Sigmoid colon (tissue), 7 donors: ENCODE measurements around the gene ERCC3. TPM values are rescaled to one million over a fixed set of nuclear protein-coding genes. Genes with fewer than 3 reads are reported as not detected.

ENCODE experiments used
- DNase-seq: peaks from one replicate; pipeline ENCODE4 v3.0.0-alpha.2; 2019
- H3K27ac ChIP-seq, 4 donors: fragments of 200-600 bp; sonication (generic); one replicate each; pipeline ENCODE4 v1.5.1; 2016 to 2019; ENCODE audit warnings: mild to moderate bottlenecking in 1 of 4
- H3K27me3 ChIP-seq, 3 donors: fragments of 200-600 bp; sonication (generic); one replicate each; pipeline ENCODE4 v1.5.1; 2019; ENCODE audit warnings: mild to moderate bottlenecking in 1 of 3
- H3K36me3 ChIP-seq, 4 donors: fragments of 200-600 bp; sonication (generic); one replicate each; pipeline ENCODE4 v1.5.1; 2016 to 2019
- H3K4me1 ChIP-seq, 4 donors: fragments of 200-600 bp; sonication (generic); one replicate each; pipeline ENCODE4 v1.5.1; 2017 to 2019
- H3K4me3 ChIP-seq, 4 donors: fragments of 200-600 bp; sonication (generic); one replicate each; pipeline ENCODE4 v1.5.1; 2017 to 2019; ENCODE audit warnings: mild to moderate bottlenecking in 2 of 4, moderate library complexity in 1 of 4
- H3K9me3 ChIP-seq, 4 donors: fragments of 200-600 bp in 3 of 4; sonication (generic) in 3 of 4; one replicate each; pipeline versions ENCODE4 v1.5.1 to v1.6.1; 2013 to 2019
- CTCF ChIP-seq, 4 experiments: fragments of 450-650 bp in 3 of 4; fragments of 200-600 bp in 1 of 4; IDR thresholded peaks; one replicate each; pipeline ENCODE4 v1.5.1; 2016 to 2019; ENCODE audit warnings: antibody characterized with exemption in 4 of 4, mild to moderate bottlenecking in 3 of 4, moderate library complexity in 2 of 4
- EP300 ChIP-seq, 4 donors: sonication (generic); formaldehyde crosslinking; IDR thresholded peaks; one replicate each; pipeline ENCODE4 v1.6.1; 2017; ENCODE audit warnings: antibody characterized with exemption in 4 of 4
- POLR2A ChIP-seq, 2 donors: fragments of 450-650 bp; IDR thresholded peaks; one replicate each; pipeline ENCODE4 v1.6.1; 2016; ENCODE audit warnings: antibody characterized with exemption in 2 of 2, mild to moderate bottlenecking in 2 of 2, moderate library complexity in 2 of 2
- POLR2AphosphoS5 ChIP-seq, 4 donors: sonication (generic); formaldehyde crosslinking; IDR thresholded peaks; one replicate each; pipeline ENCODE4 v1.6.1; 2017; ENCODE audit warnings: antibody characterized with exemption in 4 of 4
- WGBS, 2 donors: extraction: QIAGEN DNeasy Blood & Tissue Kit; methylation state at CpG; one replicate each; pipeline ENCODE4 v1.1.7; 2013; 5-methylcytosine and 5-hydroxymethylcytosine counted together
- intact Hi-C: fragments of 100-400 bp; cut with DNase I; formaldehyde crosslinking; loops from one replicate; pipeline ENCODE4 v1.15.1; 2023
- polyA plus RNA-seq, 3 donors: library from polyadenylated mRNA; stranded (reverse); fragments of 200-250 nt; gene quantifications; one replicate each; pipeline ENCODE4 v1.2.3, GENCODE V29; 2013
- total RNA-seq, 4 donors: library from RNA; depleted of rRNA; stranded (reverse); fragments of >200 nt; gene quantifications; one replicate each; pipeline ENCODE4 v1.1.0, GENCODE V29; 2016
- donor health status: healthy with polysubstance abuse.
- donor health status: Bipolar disorder and iron deficiency.
- donor health status: healthy.

Gene ERCC3
- total and polyA plus RNA-seq, 7 donors, result 15.6 to 44.8 (median 31.7) TPM

GRCh38 chr2:127277028-127277427 is 16.9 kb downstream of the ERCC3 start:
- TF ChIP-seq CTCF (IDR thresholded peaks at IDR 0.05) (no peak), POLR2A (IDR thresholded peaks at IDR 0.05) (no peak)
- intact Hi-C loops, result no loop called here
- H3K9me3 ChIP-seq, result no peaks in the 10 kb centered on the region
- peaks cover 6 to 98% (median 49%) of the 10 kb centered on the region in 4 donors for H3K36me3 ChIP-seq
- H3K27me3 ChIP-seq, result no peaks in the 10 kb centered on the region
- H3K4me1 ChIP-seq, result no peaks in the 10 kb centered on the region
- WGBS, 2 donors, result 79 to 96% methylated on average over 2 of the region's 2 CpGs
- no peak overlapping the region for H3K27ac ChIP-seq
- DNase-seq, result no peak
- no peak overlapping the region for H3K4me3 ChIP-seq

- no peaks in the 10 kb centered on the region for H3K4me1 ChIP-seq
- no peak for TF ChIP-seq POLR2A (IDR thresholded peaks at IDR 0.05)
- no peak for TF ChIP-seq POLR2AphosphoS5 (IDR thresholded peaks at IDR 0.05)
- no peak for TF ChIP-seq EP300 (IDR thresholded peaks at IDR 0.05)
- no peak for TF ChIP-seq CTCF (IDR thresholded peaks at IDR 0.05)
- H3K36me3 ChIP-seq, result peaks cover 16 to 100% (median 59%) of the 10 kb centered on the region in 4 donors
- no peak overlapping the region for H3K4me3 ChIP-seq
- H3K27me3 ChIP-seq, result no peaks in the 10 kb centered on the region
- no peak for DNase-seq
- H3K27ac ChIP-seq, result no peak overlapping the region
- H3K9me3 ChIP-seq, result no peaks in the 10 kb centered on the region
- WGBS, 2 donors, result 94 to 95% methylated on average over 9 of the region's 9 CpGs
- intact Hi-C loops, result no loop called here
Observed at GRCh38 chr2:127275789-127276188, 18.2 kb downstream of the ERCC3 start.

- H3K27ac ChIP-seq, result no peak overlapping the region
- H3K9me3 ChIP-seq, result no peaks in the 10 kb centered on the region
- H3K36me3 ChIP-seq, result peaks cover 20 to 100% (median 59%) of the 10 kb centered on the region in 4 donors
- TF ChIP-seq POLR2A (IDR thresholded peaks at IDR 0.05) (no peak), EP300 (IDR thresholded peaks at IDR 0.05) (no peak)
- 93 to 94% methylated on average over 3 of the region's 3 CpGs for WGBS, 2 donors
- intact Hi-C loops, result no loop called here
- no peak overlapping the region for H3K4me3 ChIP-seq
- DNase-seq, result no peak
- no peaks in the 10 kb centered on the region for H3K27me3 ChIP-seq
- no peaks in the 10 kb centered on the region for H3K4me1 ChIP-seq
Observed at GRCh38 chr2:127275356-127275755, 18.6 kb downstream of the ERCC3 start.

GRCh38 chr2:127270663-127271062 is 23.3 kb downstream of the ERCC3 start:
- Histone ChIP-seq H3K9me3 (no peaks in the 10 kb centered on the region), H3K36me3 (peaks cover 25 to 91% (median 66%) of the 10 kb centered on the region in 4 donors), H3K27me3 (no peaks in the 10 kb centered on the region), H3K4me1 (no peaks in the 10 kb centered on the region), H3K27ac (no peak overlapping the region), H3K4me3 (no peak overlapping the region)
- TF ChIP-seq POLR2A (IDR thresholded peaks at IDR 0.05) (no peak), CTCF (IDR thresholded peaks at IDR 0.05) (no peak), POLR2AphosphoS5 (IDR thresholded peaks at IDR 0.05) (no peak), EP300 (IDR thresholded peaks at IDR 0.05) (no peak)
- DNase-seq, result no peak
- intact Hi-C loops, result no loop called here
- WGBS, 2 donors, result 97% methylated on average over 5 of the region's 5 CpGs

GRCh38 chr2:127261804-127262406 is 32.0 kb downstream of the ERCC3 start:
- DNase-seq, result no peak
- no peaks in the 10 kb centered on the region for H3K9me3 ChIP-seq
- no peaks in the 10 kb centered on the region for H3K27me3 ChIP-seq
- TF ChIP-seq CTCF (IDR thresholded peaks at IDR 0.05) (no peak), POLR2AphosphoS5 (IDR thresholded peaks at IDR 0.05) (no peak), POLR2A (IDR thresholded peaks at IDR 0.05) (no peak), EP300 (IDR thresholded peaks at IDR 0.05) (no peak)
- H3K27ac ChIP-seq, result no peak overlapping the region
- no peak overlapping the region for H3K4me3 ChIP-seq
- WGBS, 2 donors, result 93 to 95% methylated on average over 8 of the region's 8 CpGs
- intact Hi-C loops, result no loop called here
- H3K4me1 ChIP-seq, result no peaks in the 10 kb centered on the region
- H3K36me3 ChIP-seq, result peaks cover 6 to 80% (median 30%) of the 10 kb centered on the region in 4 donors
